Measurements from ENCODE around the gene SUGCT.

Gene SUGCT

GRCh38 chr7:40500219-40500618 is 365.4 kb downstream of the SUGCT start:
- no peaks in the 10 kb centered on the region for H4K20me1 ChIP-seq (ENCODE audit: insufficient read depth, low read length)
- no peak overlapping the region for H3K4me2 ChIP-seq (ENCODE audit: low read length)
- no peaks in the 10 kb centered on the region for H3K36me3 ChIP-seq (replicated peaks; ENCODE audit: low read depth, low read length)
- H3K4me3 ChIP-seq (ENCODE audit: low read length), result no peak overlapping the region
- no peaks in the 10 kb centered on the region for H3K9me3 ChIP-seq (ENCODE audit: insufficient read depth, low read length)
- no peak overlapping the region for H3K27ac ChIP-seq (ENCODE audit: low read length)
- no peaks in the 10 kb centered on the region for H3K4me1 ChIP-seq (ENCODE audit: low read length)
- no peak overlapping the region for H3K9ac ChIP-seq (ENCODE audit: low read length)
- H3K79me2 ChIP-seq (ENCODE audit: low read length), result no peaks in the 10 kb centered on the region
- peaks cover 3% of the 10 kb centered on the region; the same call in 1 of the 2 replicates for H3K27me3 ChIP-seq (ENCODE audit: low read depth, low read length)
- TF ChIP-seq EZH2phosphoT487 (IDR thresholded peaks at IDR 0.05; ENCODE audit: low read depth) (no peak), CTCF (IDR thresholded peaks at IDR 0.05; ENCODE audit: low read depth, low read length) (no peak)
- no peak overlapping the region for H2AFZ ChIP-seq (ENCODE audit: low read depth, low read length)

- H3K4me2 ChIP-seq (ENCODE audit: low read length), result no peak overlapping the region
- H3K27me3 ChIP-seq (ENCODE audit: low read depth, low read length), result peaks cover 3% of the 10 kb centered on the region; the same call in 1 of the 2 replicates
- no peaks in the 10 kb centered on the region for H3K4me1 ChIP-seq (ENCODE audit: low read length)
- no peaks in the 10 kb centered on the region for H3K36me3 ChIP-seq (replicated peaks; ENCODE audit: low read depth, low read length)
- H3K9me3 ChIP-seq (ENCODE audit: insufficient read depth, low read length), result no peaks in the 10 kb centered on the region
- H3K9ac ChIP-seq (ENCODE audit: low read length), result no peak overlapping the region
- no peak for TF ChIP-seq EZH2phosphoT487 (IDR thresholded peaks at IDR 0.05; ENCODE audit: low read depth)
- no peak for TF ChIP-seq CTCF (IDR thresholded peaks at IDR 0.05; ENCODE audit: low read depth, low read length)
- no peaks in the 10 kb centered on the region for H3K79me2 ChIP-seq (ENCODE audit: low read length)
- H4K20me1 ChIP-seq (ENCODE audit: insufficient read depth, low read length), result no peaks in the 10 kb centered on the region
- H3K4me3 ChIP-seq (ENCODE audit: low read length), result no peak overlapping the region
- H2AFZ ChIP-seq (ENCODE audit: low read depth, low read length), result no peak overlapping the region
- H3K27ac ChIP-seq (ENCODE audit: low read length), result no peak overlapping the region
Measured at GRCh38 chr7:40502359-40502758, 367.6 kb downstream of the SUGCT start.

GRCh38 chr7:40506158-40506557 is 371.4 kb downstream of the SUGCT start:
- no peaks in the 10 kb centered on the region for H3K4me1 ChIP-seq (ENCODE audit: low read length)
- H3K36me3 ChIP-seq (replicated peaks; ENCODE audit: low read depth, low read length), result no peaks in the 10 kb centered on the region
- H3K4me2 ChIP-seq (ENCODE audit: low read length), result no peak overlapping the region
- H3K79me2 ChIP-seq (ENCODE audit: low read length), result no peaks in the 10 kb centered on the region
- no peak overlapping the region for H2AFZ ChIP-seq (ENCODE audit: low read depth, low read length)
- peaks cover 3% of the 10 kb centered on the region; the same call in 1 of the 2 replicates for H3K27me3 ChIP-seq (ENCODE audit: low read depth, low read length)
- H3K9me3 ChIP-seq (ENCODE audit: insufficient read depth, low read length), result no peaks in the 10 kb centered on the region
- H3K4me3 ChIP-seq (ENCODE audit: low read length), result no peak overlapping the region
- no peak overlapping the region for H3K27ac ChIP-seq (ENCODE audit: low read length)
- TF ChIP-seq EZH2phosphoT487 (IDR thresholded peaks at IDR 0.05; ENCODE audit: low read depth), result no peak
- no peak for TF ChIP-seq CTCF (IDR thresholded peaks at IDR 0.05; ENCODE audit: low read depth, low read length)
- H3K9ac ChIP-seq (ENCODE audit: low read length), result no peak overlapping the region
- no peaks in the 10 kb centered on the region for H4K20me1 ChIP-seq (ENCODE audit: insufficient read depth, low read length)

- Histone ChIP-seq H3K9me3 (ENCODE audit: insufficient read depth, low read length) (no peaks in the 10 kb centered on the region), H3K4me3 (ENCODE audit: low read length) (no peak overlapping the region), H3K27me3 (ENCODE audit: low read depth, low read length) (no peaks in the 10 kb centered on the region; the same call in 1 of the 2 replicates), H3K4me1 (ENCODE audit: low read length) (no peaks in the 10 kb centered on the region), H3K79me2 (ENCODE audit: low read length) (no peaks in the 10 kb centered on the region), H2AFZ (ENCODE audit: low read depth, low read length) (no peak overlapping the region), H3K36me3 (replicated peaks; ENCODE audit: low read depth, low read length) (no peaks in the 10 kb centered on the region), H3K27ac (ENCODE audit: low read length) (no peak overlapping the region), H4K20me1 (ENCODE audit: insufficient read depth, low read length) (no peaks in the 10 kb centered on the region), H3K9ac (ENCODE audit: low read length) (no peak overlapping the region), H3K4me2 (ENCODE audit: low read length) (no peak overlapping the region)
- no peak for TF ChIP-seq EZH2phosphoT487 (IDR thresholded peaks at IDR 0.05; ENCODE audit: low read depth)
- TF ChIP-seq CTCF (IDR thresholded peaks at IDR 0.05; ENCODE audit: low read depth, low read length), result peak; percentile 59
Measured at GRCh38 chr7:40507166-40507565, 372.4 kb downstream of the SUGCT start.
